ENCODE measurements around the gene PIK3C2B.

PIK3C2B gene

DNA sequence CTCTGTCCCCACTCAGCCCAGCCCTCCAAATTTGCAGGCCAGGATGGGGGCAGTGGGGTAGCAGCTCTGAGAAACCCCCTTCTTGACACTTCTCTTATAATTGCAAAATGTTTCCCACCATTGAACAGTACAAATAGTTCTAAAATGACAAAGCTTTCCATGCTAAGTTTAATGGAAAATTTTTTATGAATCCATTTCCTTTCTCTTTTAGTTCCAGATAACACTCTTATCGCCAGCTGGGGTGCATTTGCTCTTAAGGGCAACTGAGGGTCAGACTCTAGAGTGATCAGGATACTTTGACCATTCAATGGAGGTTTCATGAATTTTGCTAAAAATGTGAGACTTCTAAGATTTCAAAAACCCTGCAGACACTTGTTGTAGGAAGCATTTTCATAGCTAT is 29.9 kb downstream of the PIK3C2B start:
- TF ChIP-seq, protein P1, sequence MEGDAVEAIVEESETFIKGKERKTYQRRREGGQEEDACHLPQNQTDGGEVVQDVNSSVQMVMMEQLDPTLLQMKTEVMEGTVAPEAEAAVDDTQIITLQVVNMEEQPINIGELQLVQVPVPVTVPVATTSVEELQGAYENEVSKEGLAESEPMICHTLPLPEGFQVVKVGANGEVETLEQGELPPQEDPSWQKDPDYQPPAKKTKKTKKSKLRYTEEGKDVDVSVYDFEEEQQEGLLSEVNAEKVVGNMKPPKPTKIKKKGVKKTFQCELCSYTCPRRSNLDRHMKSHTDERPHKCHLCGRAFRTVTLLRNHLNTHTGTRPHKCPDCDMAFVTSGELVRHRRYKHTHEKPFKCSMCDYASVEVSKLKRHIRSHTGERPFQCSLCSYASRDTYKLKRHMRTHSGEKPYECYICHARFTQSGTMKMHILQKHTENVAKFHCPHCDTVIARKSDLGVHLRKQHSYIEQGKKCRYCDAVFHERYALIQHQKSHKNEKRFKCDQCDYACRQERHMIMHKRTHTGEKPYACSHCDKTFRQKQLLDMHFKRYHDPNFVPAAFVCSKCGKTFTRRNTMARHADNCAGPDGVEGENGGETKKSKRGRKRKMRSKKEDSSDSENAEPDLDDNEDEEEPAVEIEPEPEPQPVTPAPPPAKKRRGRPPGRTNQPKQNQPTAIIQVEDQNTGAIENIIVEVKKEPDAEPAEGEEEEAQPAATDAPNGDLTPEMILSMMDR (IDR thresholded peaks at IDR 0.05; ENCODE audit: low read depth, low read length, missing control alignments), result no peak
- DNase-seq (ENCODE audit: extremely low read depth, low read depth), result no peak
- H3K4me3 ChIP-seq (replicated peaks; ENCODE audit: low read depth, low read length), result no peak overlapping the region

- TF ChIP-seq, protein P1 (IDR thresholded peaks at IDR 0.05; ENCODE audit: low read depth, low read length, missing control alignments), result no peak
- no peak for DNase-seq (ENCODE audit: extremely low read depth, low read depth)
- H3K4me3 ChIP-seq (replicated peaks; ENCODE audit: low read depth, low read length), result no peak overlapping the region
Measured at GRCh38 chr1:204464187-204464631, 30.4 kb downstream of the PIK3C2B start.

GRCh38 chr1:204463125-204464060 is 31.2 kb downstream of the PIK3C2B start:
- H3K4me3 ChIP-seq (replicated peaks; ENCODE audit: low read depth, low read length), result no peak overlapping the region
- TF ChIP-seq, protein P1 (IDR thresholded peaks at IDR 0.05; ENCODE audit: low read depth, low read length, missing control alignments), result no peak
- DNase-seq (ENCODE audit: extremely low read depth, low read depth), result no peak

DNA sequence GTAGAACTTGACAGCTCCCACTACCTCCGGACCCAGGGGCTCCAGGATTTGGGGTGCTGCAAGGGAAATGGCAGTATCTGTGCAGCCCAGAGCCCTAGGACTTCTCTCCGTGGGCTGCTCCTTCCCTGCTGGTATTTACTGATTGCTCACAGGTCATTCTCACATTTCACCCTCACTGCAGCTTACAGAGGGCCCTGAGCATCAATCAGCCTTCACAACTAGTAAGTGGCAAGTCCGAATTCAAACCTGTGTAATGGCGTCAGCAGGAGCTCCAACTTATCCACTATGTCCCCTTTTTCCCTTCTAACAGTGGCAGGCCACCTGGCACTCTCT is 32.4 kb downstream of the PIK3C2B start:
- DNase-seq (ENCODE audit: extremely low read depth, low read depth), result no peak
- TF ChIP-seq, protein P1 (IDR thresholded peaks at IDR 0.05; ENCODE audit: low read depth, low read length, missing control alignments), result no peak
- H3K4me3 ChIP-seq (replicated peaks; ENCODE audit: low read depth, low read length), result no peak overlapping the region

DNA sequence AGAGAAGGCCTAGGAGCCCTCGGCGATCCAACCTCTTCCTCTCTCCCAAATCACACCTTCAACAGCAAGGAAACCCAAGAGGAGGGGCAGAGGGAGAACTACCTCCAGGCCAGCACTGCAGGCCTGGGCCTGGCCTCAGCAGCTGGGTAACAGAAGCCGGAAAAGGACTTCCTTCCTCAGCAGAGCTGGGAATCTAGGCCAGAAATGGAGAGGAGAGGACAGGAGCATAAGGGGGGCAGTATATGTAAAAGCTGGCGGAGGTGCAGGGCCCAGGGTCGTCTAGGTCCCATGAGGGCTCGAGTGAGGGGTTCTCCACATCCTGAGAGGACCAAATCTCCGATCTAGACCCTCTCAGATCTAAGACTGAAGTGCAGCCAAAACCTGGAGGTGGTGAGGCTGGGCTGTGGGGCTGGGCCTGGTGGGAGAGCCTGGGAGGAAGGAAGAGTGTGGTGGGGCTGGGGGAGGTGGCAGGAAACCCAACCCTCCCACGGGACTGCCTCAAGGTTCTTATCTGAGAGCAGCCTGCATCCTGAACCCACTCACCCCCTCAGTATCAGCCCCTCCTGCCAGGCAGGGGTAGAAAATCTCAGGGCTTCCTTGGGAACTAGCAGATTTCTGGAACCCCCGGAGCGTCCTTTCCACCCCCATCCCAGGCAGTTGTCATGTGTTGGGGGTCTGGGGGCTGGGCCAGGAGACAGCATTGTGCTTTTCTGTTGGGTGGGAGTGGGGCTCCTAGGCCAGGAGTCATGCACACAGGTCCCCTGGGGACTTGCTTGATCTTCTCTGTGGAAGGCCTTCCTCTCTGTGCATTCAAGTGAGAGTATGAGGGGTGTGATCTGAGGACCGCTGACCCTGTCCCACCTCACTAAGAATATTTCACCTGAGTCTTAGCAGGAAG is 33.0 kb downstream of the PIK3C2B start:
- no peak overlapping the region for H3K4me3 ChIP-seq (replicated peaks; ENCODE audit: low read depth, low read length)
- TF ChIP-seq, protein P1 (IDR thresholded peaks at IDR 0.05; ENCODE audit: low read depth, low read length, missing control alignments), result no peak
- no peak for DNase-seq (ENCODE audit: extremely low read depth, low read depth)

GRCh38 chr1:204460346-204460745 is 34.3 kb downstream of the PIK3C2B start:
- TF ChIP-seq, protein P1 (IDR thresholded peaks at IDR 0.05; ENCODE audit: low read depth, low read length, missing control alignments), result no peak
- no peak for DNase-seq (ENCODE audit: extremely low read depth, low read depth)
- H3K4me3 ChIP-seq (replicated peaks; ENCODE audit: low read depth, low read length), result no peak overlapping the region
